Breast epithelium (tissue), 4 donors: ENCODE data around the gene WHRN. TPM values are rescaled to one million over a fixed set of nuclear protein-coding genes. Genes with fewer than 3 reads are reported as not detected.

Source experiments
- DNase-seq, 2 donors: peaks; one replicate each; pipeline ENCODE4 v3.0.0-alpha.2; 2019; ENCODE audit warnings: low spot score in 2 of 2
- H3K27ac ChIP-seq, 2 donors: fragments of 200-600 bp; sonication (generic) in 1 of 2; one replicate each; pipeline ENCODE4 v1.5.1; 2016 to 2019; ENCODE audit warnings: mild to moderate bottlenecking in 1 of 2
- H3K27me3 ChIP-seq, 2 donors: fragments of 200-600 bp; sonication (generic) in 1 of 2; one replicate each; pipeline versions ENCODE4 v1.5.1 to v1.6.0; 2017 to 2019; ENCODE audit warnings: control low read depth in 1 of 2, mild to moderate bottlenecking in 1 of 2
- H3K36me3 ChIP-seq: fragments of 200-600 bp; one replicate; pipeline ENCODE4 v1.5.1; 2019
- H3K4me1 ChIP-seq, 2 donors: fragments of 200-600 bp; sonication (generic); one replicate each; pipeline ENCODE4 v1.5.1; 2016 to 2019; ENCODE audit warnings: control low read depth in 1 of 2
- H3K4me3 ChIP-seq, 3 donors: fragments of 200-600 bp; sonication (generic); 1 replicate in 2 of 3; 2 replicates in 1 of 3; pipeline ENCODE4 v1.5.1; 2016 to 2019; ENCODE audit warnings: mild to moderate bottlenecking in 3 of 3, moderate library complexity in 2 of 3
- H3K9me3 ChIP-seq, 2 donors: fragments of 200-600 bp; sonication (generic) in 1 of 2; one replicate each; pipeline ENCODE4 v1.5.1; 2016 to 2019; ENCODE audit warnings: control low read depth in 1 of 2
- CTCF ChIP-seq, 3 donors: fragments of 450-650 bp; IDR thresholded peaks; one replicate each; pipeline ENCODE4 v1.5.1; 2016 to 2017; ENCODE audit warnings: antibody characterized with exemption in 3 of 3, mild to moderate bottlenecking in 3 of 3, moderate library complexity in 3 of 3
- POLR2A ChIP-seq: fragments of 450-650 bp; IDR thresholded peaks from one replicate; pipeline ENCODE4 v1.6.1; 2016; ENCODE audit warnings: antibody characterized with exemption, mild to moderate bottlenecking, moderate library complexity
- POLR2AphosphoS5 ChIP-seq, 3 donors: sonication (generic); formaldehyde crosslinking; IDR thresholded peaks; one replicate each; pipeline ENCODE4 v1.6.1; 2017; ENCODE audit warnings: antibody characterized with exemption in 3 of 3
- intact Hi-C: fragments of 100-400 bp; cut with DNase I; formaldehyde crosslinking; loops from one replicate; pipeline ENCODE4 v1.15.1; 2023; ENCODE audit warnings: low total_unique reads
- total RNA-seq, 3 donors: library from RNA; depleted of rRNA; stranded (reverse); fragments of >200 nt; gene quantifications; one replicate each; pipeline ENCODE4 v1.1.0, GENCODE V29; 2016

The WHRN gene
- total RNA-seq, 3 donors from 2014 or later, result 2.4 to 16.4 (median 15.1) TPM

- no peaks in the 10 kb centered on the region for H3K27me3 ChIP-seq
- intact Hi-C loops, result loop anchor here (5.0 kb wide), 1 partner anchor 1153 kb away; no protein-coding TSS in a partner anchor
- no peak overlapping the region for H3K27ac ChIP-seq
- no peaks in the 10 kb centered on the region for H3K4me1 ChIP-seq
- no peak for DNase-seq
- H3K4me3 ChIP-seq, result no peak overlapping the region
- no peak for TF ChIP-seq POLR2A
- TF ChIP-seq CTCF (IDR thresholded peaks at IDR 0.05), result no peak
- no peak for TF ChIP-seq POLR2AphosphoS5 (IDR thresholded peaks at IDR 0.05)
- no peaks in the 10 kb centered on the region for H3K36me3 ChIP-seq
- H3K9me3 ChIP-seq, result no peaks in the 10 kb centered on the region
These were observed 95.4 kb downstream of the WHRN start for GRCh38 chr9:114409842-114410241.

GRCh38 chr9:114409103-114409780 lies 96.0 kb downstream of the WHRN start:
- no peaks in the 10 kb centered on the region for H3K9me3 ChIP-seq
- H3K27me3 ChIP-seq, result no peaks in the 10 kb centered on the region
- DNase-seq, result no peak
- H3K4me3 ChIP-seq, result no peak overlapping the region
- H3K36me3 ChIP-seq, result no peaks in the 10 kb centered on the region
- no peak overlapping the region for H3K27ac ChIP-seq
- no peaks in the 10 kb centered on the region for H3K4me1 ChIP-seq
- TF ChIP-seq CTCF (IDR thresholded peaks at IDR 0.05) (no peak), POLR2A (no peak), POLR2AphosphoS5 (IDR thresholded peaks at IDR 0.05) (no peak)
- intact Hi-C loops, result loop anchor here (5.0 kb wide), 1 partner anchor 1152 kb away; no protein-coding TSS in a partner anchor

GRCh38 chr9:114408645-114409044 lies 96.6 kb downstream of the WHRN start:
- intact Hi-C loops, result loop anchor here (5.0 kb wide), 1 partner anchor 1151 kb away; no protein-coding TSS in a partner anchor
- TF ChIP-seq POLR2AphosphoS5 (IDR thresholded peaks at IDR 0.05) (no peak), POLR2A (no peak), CTCF (IDR thresholded peaks at IDR 0.05) (no peak)
- no peaks in the 10 kb centered on the region for H3K4me1 ChIP-seq
- no peak overlapping the region for H3K4me3 ChIP-seq
- no peaks in the 10 kb centered on the region for H3K27me3 ChIP-seq
- H3K36me3 ChIP-seq, result no peaks in the 10 kb centered on the region
- DNase-seq, result no peak
- no peaks in the 10 kb centered on the region for H3K9me3 ChIP-seq
- no peak overlapping the region for H3K27ac ChIP-seq

GRCh38 chr9:114407889-114408288 lies 97.4 kb downstream of the WHRN start:
- H3K36me3 ChIP-seq, result no peaks in the 10 kb centered on the region
- DNase-seq, result no peak
- TF ChIP-seq POLR2AphosphoS5 (IDR thresholded peaks at IDR 0.05) (no peak), POLR2A (no peak), CTCF (IDR thresholded peaks at IDR 0.05) (no peak)
- H3K4me1 ChIP-seq, result no peaks in the 10 kb centered on the region
- H3K27me3 ChIP-seq, result no peaks in the 10 kb centered on the region
- no peak overlapping the region for H3K27ac ChIP-seq
- no peaks in the 10 kb centered on the region for H3K9me3 ChIP-seq
- H3K4me3 ChIP-seq, result no peak overlapping the region
- intact Hi-C loops, result loop anchor here (5.0 kb wide), 1 partner anchor 1151 kb away; no protein-coding TSS in a partner anchor

GRCh38 chr9:114406441-114406840 lies 98.8 kb downstream of the WHRN start:
- intact Hi-C loops, result loop anchor here (1.0 to 5.0 kb wide), 2 partner anchors 18 to 1149 kb away; no protein-coding TSS in a partner anchor
- Histone ChIP-seq H3K27me3 (no peaks in the 10 kb centered on the region), H3K36me3 (no peaks in the 10 kb centered on the region), H3K27ac (no peak overlapping the region), H3K9me3 (no peaks in the 10 kb centered on the region), H3K4me1 (no peaks in the 10 kb centered on the region), H3K4me3 (no peak overlapping the region)
- DNase-seq, result no peak
- TF ChIP-seq CTCF (IDR thresholded peaks at IDR 0.05) (no peak), POLR2A (no peak), POLR2AphosphoS5 (IDR thresholded peaks at IDR 0.05) (no peak)
